AG04450 (cell line): ENCODE data around the gene SETD3. TPM values are rescaled to one million over a fixed set of nuclear protein-coding genes. Genes with fewer than 3 reads are reported as not detected.

Source experiments
- CTCF ChIA-PET: fragments of 300-600, 350-600 bp; formaldehyde crosslinking; extraction: SDS; loops from one replicate; lab custom pipeline; 2022; ENCODE audit warnings: antibody characterized with exemption, inconsistent platforms; lab: Charles Lee
- POLR2A ChIA-PET: fragments of 350-600 bp; formaldehyde crosslinking; extraction: SDS; loops from one replicate; lab custom pipeline; 2021; ENCODE audit warnings: antibody characterized with exemption, inconsistent platforms; lab: Yijun Ruan, JAX
- DNase-seq: peaks from one replicate; pipeline ENCODE4 v3.0.0-alpha.2; 2011; ENCODE audit warnings: low read depth, low spot score
- H3K27ac ChIP-seq: one replicate; pipeline ENCODE4 v1.5.1; 2012; ENCODE audit warnings: low read depth, low read length, control low read depth
- H3K27me3 ChIP-seq: one replicate; pipeline ENCODE4 v1.6.0; 2012; ENCODE audit warnings: low read length; ENCODE audit not compliant: control insufficient read depth, insufficient read depth
- H3K4me3 ChIP-seq: 2 replicates; pipeline ENCODE4 v1.5.1; 2011; ENCODE audit warnings: mild to moderate bottlenecking, low read depth, low read length, control low read depth
- H3K9me3 ChIP-seq: 2 replicates; pipeline ENCODE4 v1.5.1; 2012; ENCODE audit warnings: low read length; ENCODE audit not compliant: control insufficient read depth, insufficient read depth
- polyA plus RNA-seq: library from polyadenylated mRNA; depleted of rRNA; stranded (reverse); fragments of >200 nt; gene quantifications from 2 replicates; pipeline ENCODE4 v1.2.3, GENCODE V29; 2011
- TF ChIP-seq, protein P1 (sequence below): IDR thresholded peaks from 2 replicates; pipeline ENCODE4 v1.5.1; 2011; ENCODE audit warnings: low read depth, low read length, control low read depth, inconsistent platforms

The SETD3 gene
- polyA plus RNA-seq, 1 experiment = 25.0 TPM

DNA sequence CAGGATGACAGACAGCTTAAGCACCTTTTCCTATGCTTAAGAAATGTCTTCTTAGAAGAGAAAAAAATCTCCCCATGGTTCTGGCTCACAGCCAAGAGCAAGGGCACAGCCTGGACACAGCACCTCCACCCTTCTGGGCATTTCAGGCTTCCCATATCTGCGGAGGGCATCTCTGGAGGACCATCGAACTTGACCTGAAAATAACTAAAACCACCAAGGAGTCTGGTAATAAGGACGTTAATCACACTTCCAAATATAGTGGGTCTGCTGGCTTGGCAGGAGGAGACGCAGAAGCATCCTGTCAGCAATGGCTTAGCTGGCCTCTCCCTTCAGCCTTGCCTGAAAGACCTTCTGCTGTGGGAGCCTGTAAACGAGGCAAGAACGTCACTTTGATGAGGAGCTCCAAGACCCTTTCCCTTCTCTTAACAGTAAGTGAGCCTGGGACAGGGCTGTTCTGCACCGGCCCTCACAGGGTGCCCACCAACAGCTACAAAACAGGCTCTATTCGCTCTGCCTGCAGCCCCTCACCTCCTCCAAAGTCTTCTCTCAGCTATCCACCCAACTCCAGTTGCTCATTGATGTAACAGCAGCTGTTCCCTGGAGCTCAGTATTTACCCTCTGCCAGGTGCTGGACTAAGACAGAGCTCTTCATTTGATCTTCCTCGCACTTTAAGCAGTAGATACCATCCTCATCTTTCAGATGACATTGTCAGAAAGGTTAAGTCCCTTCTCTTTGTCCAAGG is 13.2 kb downstream of the SETD3 start:
- CTCF ChIA-PET = no interaction called here
- Histone ChIP-seq H3K27me3 (no peaks in the 10 kb centered on the region), H3K4me3 (no peak overlapping the region), H3K9me3 (no peaks in the 10 kb centered on the region), H3K27ac (no peak overlapping the region)
- TF ChIP-seq, protein P1, sequence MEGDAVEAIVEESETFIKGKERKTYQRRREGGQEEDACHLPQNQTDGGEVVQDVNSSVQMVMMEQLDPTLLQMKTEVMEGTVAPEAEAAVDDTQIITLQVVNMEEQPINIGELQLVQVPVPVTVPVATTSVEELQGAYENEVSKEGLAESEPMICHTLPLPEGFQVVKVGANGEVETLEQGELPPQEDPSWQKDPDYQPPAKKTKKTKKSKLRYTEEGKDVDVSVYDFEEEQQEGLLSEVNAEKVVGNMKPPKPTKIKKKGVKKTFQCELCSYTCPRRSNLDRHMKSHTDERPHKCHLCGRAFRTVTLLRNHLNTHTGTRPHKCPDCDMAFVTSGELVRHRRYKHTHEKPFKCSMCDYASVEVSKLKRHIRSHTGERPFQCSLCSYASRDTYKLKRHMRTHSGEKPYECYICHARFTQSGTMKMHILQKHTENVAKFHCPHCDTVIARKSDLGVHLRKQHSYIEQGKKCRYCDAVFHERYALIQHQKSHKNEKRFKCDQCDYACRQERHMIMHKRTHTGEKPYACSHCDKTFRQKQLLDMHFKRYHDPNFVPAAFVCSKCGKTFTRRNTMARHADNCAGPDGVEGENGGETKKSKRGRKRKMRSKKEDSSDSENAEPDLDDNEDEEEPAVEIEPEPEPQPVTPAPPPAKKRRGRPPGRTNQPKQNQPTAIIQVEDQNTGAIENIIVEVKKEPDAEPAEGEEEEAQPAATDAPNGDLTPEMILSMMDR = no peak
- DNase-seq = no peak
- POLR2A ChIA-PET = interaction anchor here (0.7 kb wide), 1 partner anchor 1026 kb away, joined by 3 read pairs; no protein-coding TSS in a partner anchor

DNA sequence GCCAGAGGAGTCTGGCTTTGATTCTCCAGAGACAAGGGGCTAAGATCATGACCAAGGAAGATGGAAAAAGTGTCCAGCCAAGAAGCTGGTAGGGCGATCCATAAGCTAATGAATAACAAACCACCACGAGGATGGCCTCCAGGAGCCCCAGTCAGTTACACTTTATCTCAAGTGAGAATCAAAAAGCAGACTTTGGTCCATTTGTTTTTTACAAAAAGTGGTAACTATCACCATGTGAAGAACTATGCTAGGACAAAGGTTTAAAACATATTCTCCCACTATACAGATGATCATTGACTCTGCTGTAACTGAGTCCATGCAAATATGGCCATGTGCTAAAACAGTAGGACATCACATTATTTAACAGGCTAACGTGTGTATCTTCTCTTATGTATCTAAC is 13.9 kb downstream of the SETD3 start:
- TF ChIP-seq, protein P1 = no peak
- H3K9me3 ChIP-seq = no peaks in the 10 kb centered on the region
- CTCF ChIA-PET = no interaction called here
- no peak for DNase-seq
- no peak overlapping the region for H3K27ac ChIP-seq
- H3K27me3 ChIP-seq = no peaks in the 10 kb centered on the region
- H3K4me3 ChIP-seq = no peak overlapping the region
- POLR2A ChIA-PET = no interaction called here

DNA sequence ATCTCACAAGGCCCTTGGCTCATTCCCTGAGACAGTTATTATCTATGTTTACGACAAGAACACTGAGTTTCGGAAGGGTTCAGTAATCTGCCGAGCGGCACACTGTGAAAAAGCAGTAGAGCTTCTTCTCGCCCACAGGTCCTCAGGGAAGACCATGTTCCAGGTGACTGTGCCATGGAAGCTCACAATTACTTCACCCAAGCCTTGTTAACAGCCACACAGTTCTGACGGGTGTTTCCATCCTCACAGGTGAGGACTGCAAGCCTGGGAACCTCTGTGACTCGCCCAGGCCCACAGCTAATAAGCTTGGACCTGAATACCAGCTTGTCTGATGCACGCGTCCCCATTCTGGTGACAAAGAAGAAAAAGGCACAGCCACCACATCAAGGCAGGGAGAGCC is 15.4 kb downstream of the SETD3 start:
- Histone ChIP-seq H3K27me3 (no peaks in the 10 kb centered on the region), H3K27ac (no peak overlapping the region), H3K4me3 (no peak overlapping the region), H3K9me3 (no peaks in the 10 kb centered on the region)
- no peak for DNase-seq
- TF ChIP-seq, protein P1 = no peak
- ChIA-PET POLR2A (no interaction called here), CTCF (interaction anchor here (1.1 kb wide), 1 partner anchor 76 kb away, joined by 3 read pairs; no protein-coding TSS in a partner anchor)

DNA sequence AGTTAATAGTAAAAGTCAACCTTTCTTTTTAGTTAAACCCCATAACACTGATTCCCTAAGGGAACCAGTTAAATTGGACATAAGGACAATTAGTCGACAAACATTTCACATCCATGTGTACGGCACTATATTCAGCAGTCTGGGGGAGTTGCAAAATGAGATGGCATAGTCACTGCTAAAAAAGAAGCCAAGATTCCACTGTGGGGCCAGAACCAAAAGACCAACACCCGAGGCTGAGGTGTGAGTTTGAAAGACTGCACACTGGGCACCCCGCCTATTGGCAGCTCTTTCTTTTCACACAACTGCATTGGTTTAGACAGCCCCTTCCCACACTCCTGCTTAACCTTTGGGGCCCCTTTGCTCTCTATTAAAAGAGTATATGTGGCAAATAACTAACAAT is 16.7 kb downstream of the SETD3 start:
- ChIA-PET POLR2A (no interaction called here), CTCF (interaction anchor here (1.2 kb wide), 1 partner anchor 48 kb away, joined by 3 read pairs; no protein-coding TSS in a partner anchor)
- no peak for DNase-seq
- TF ChIP-seq, protein P1 = no peak
- Histone ChIP-seq H3K27me3 (no peaks in the 10 kb centered on the region), H3K9me3 (no peaks in the 10 kb centered on the region), H3K4me3 (no peak overlapping the region), H3K27ac (no peak overlapping the region)

DNA sequence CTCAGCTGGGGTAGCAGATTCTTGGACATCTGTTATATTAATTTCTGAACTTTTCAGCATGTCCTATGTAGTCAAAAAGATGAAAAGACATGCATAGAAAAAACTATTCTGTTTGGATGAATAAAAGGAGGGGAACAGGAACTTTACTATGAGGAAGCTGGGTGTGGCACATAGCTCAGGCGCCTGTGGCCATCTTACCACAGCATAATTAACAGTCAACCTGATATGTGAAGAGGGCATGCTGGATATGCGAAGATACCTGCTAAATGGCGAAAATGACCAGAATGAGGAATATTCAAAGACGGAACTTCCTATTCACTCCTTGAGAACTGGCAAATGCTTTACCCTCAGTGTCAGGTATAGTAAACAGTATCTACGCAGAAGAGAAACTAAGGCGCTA is 18.4 kb downstream of the SETD3 start:
- no peak overlapping the region for H3K4me3 ChIP-seq
- TF ChIP-seq, protein P1 = no peak
- H3K27ac ChIP-seq = no peak overlapping the region
- no peaks in the 10 kb centered on the region for H3K27me3 ChIP-seq
- no peaks in the 10 kb centered on the region for H3K9me3 ChIP-seq
- CTCF ChIA-PET = interaction anchor here (1.5 kb wide), 1 partner anchor 46 kb away, joined by 9 read pairs; no protein-coding TSS in a partner anchor
- DNase-seq = no peak
- POLR2A ChIA-PET = no interaction called here
